PC-3 (cell line): ENCODE measurements around the gene RPP38.

Experiments
- EZH2phosphoT487 ChIP-seq: fragments of 300-600 bp; sonication (generic); IDR thresholded peaks from 2 replicates; pipeline ENCODE4 v1.6.1; 2018; ENCODE audit warnings: mild to moderate bottlenecking, antibody characterized with exemption, low read length, borderline replicate concordance
- TF ChIP-seq, protein P1 (sequence below): fragments of 300-600 bp; sonication (generic); conservative IDR thresholded peaks from 2 replicates; pipeline ENCODE4 v1.5.1; 2017; ENCODE audit warnings: antibody characterized with exemption, low read depth, mild to moderate bottlenecking, low read length

DNA sequence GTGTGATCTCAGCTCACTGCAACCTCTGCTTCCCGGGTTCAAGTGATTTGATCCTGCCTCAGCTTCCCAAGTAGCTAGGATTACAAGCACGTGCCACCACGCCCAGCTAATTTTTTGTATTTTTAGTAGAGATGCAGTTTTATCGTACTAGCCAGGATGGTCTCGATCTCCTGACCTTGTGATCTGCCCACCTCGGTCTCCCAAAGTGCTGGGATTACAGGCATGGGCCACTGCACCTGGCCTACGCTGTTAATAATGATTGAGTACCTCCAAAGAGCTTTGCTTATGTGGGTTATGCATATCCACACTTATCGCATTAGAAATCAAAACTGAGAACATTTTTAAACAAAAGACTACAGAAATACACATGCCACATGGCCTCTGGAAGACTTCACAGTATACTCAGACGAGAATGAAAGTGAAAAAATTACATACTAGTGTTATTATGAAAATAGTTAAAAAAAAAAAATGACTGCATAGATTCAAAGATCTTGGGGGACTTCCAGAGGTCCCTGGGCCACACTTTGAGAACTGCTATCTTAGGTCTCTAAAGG lies 25.4 kb downstream of the RPP38 start:
- TF ChIP-seq, protein P1, sequence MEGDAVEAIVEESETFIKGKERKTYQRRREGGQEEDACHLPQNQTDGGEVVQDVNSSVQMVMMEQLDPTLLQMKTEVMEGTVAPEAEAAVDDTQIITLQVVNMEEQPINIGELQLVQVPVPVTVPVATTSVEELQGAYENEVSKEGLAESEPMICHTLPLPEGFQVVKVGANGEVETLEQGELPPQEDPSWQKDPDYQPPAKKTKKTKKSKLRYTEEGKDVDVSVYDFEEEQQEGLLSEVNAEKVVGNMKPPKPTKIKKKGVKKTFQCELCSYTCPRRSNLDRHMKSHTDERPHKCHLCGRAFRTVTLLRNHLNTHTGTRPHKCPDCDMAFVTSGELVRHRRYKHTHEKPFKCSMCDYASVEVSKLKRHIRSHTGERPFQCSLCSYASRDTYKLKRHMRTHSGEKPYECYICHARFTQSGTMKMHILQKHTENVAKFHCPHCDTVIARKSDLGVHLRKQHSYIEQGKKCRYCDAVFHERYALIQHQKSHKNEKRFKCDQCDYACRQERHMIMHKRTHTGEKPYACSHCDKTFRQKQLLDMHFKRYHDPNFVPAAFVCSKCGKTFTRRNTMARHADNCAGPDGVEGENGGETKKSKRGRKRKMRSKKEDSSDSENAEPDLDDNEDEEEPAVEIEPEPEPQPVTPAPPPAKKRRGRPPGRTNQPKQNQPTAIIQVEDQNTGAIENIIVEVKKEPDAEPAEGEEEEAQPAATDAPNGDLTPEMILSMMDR = no peak
- no peak for TF ChIP-seq EZH2phosphoT487
